ENCODE results near the gene WSB1. TPM values are rescaled to one million over a fixed set of nuclear protein-coding genes. Genes with fewer than 3 reads are reported as not detected.

The WSB1 gene
- total RNA-seq, 1 donor from 2014 or later: 270 TPM

DNA sequence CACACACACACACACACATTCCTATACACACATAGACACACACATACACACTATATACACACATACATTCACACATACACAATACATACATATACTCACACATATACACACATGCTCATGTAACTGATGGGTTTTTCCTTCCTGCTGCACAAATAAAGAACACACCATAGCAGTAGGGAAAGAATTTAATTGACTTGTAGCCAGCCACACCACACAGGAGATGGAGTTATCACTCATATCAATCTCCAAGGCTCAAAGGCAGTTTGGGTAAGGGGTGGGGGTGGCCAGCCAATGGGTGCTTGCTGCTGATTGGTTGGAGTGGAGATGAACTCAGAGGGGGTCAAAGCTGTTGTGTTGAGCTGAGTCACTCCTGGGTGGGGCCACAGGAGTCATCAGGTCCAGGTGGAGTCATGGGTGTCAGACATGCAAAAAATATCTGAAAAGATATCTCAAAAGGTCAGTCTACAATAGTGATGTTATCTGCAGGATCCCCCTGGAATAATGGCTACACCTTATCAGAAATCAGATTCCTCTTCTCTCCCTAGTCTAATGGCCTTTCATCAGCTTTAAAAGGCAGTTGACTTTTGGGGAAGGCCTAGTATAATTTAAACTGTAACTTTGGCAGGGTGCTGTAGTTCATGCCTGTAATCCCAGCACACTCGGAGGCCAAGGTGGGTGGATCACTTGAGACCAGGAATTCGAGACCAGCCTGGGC is 46.1 kb downstream of the WSB1 start:
- Mint-ChIP-seq H3K27ac (peak overlapping the region; percentile 19), H3K27me3 (no peaks in the 10 kb centered on the region), H3K4me1 (ENCODE audit: unreplicated experiment) (peaks cover 15% of the 10 kb centered on the region)

DNA sequence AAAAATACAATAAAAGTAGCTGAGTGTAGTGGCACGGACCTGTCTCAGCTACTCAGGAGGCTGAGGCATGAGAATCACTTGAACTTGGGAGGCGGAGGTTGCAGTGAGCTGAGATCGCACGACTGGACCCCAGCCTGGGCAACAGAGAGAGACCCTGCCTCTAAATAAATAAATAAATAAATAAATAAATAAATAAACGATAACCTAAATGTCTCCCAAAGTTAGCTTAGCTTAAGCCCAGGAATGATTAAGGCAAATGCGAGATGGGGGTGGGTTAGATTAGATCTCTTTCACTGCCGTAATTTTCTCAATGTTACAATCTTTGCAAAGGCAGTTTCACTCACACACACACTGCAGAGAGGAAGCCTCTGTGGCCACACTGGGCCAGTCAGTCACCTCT is 46.7 kb downstream of the WSB1 start:
- TF ChIP-seq, protein P1, sequence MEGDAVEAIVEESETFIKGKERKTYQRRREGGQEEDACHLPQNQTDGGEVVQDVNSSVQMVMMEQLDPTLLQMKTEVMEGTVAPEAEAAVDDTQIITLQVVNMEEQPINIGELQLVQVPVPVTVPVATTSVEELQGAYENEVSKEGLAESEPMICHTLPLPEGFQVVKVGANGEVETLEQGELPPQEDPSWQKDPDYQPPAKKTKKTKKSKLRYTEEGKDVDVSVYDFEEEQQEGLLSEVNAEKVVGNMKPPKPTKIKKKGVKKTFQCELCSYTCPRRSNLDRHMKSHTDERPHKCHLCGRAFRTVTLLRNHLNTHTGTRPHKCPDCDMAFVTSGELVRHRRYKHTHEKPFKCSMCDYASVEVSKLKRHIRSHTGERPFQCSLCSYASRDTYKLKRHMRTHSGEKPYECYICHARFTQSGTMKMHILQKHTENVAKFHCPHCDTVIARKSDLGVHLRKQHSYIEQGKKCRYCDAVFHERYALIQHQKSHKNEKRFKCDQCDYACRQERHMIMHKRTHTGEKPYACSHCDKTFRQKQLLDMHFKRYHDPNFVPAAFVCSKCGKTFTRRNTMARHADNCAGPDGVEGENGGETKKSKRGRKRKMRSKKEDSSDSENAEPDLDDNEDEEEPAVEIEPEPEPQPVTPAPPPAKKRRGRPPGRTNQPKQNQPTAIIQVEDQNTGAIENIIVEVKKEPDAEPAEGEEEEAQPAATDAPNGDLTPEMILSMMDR (conservative IDR thresholded peaks at IDR 0.05): no peak
- H3K4me3 Mint-ChIP-seq: no peak overlapping the region
- no peak for DNase-seq (ENCODE audit: extremely low spot score, unreplicated experiment)
- H3K36me3 Mint-ChIP-seq: peaks cover 4% of the 10 kb centered on the region
- peaks cover 21% of the 10 kb centered on the region for H3K4me1 Mint-ChIP-seq (ENCODE audit: unreplicated experiment)
- peak overlapping the region; percentile 76 for H3K27ac Mint-ChIP-seq
- no peaks in the 10 kb centered on the region for H3K27me3 Mint-ChIP-seq
- no peaks in the 10 kb centered on the region for H3K9me3 Mint-ChIP-seq

More for the DNA sequence above, 46.1 kb downstream of the WSB1 start:
- H3K4me3 Mint-ChIP-seq: no peak overlapping the region
- H3K9me3 Mint-ChIP-seq: no peaks in the 10 kb centered on the region
- peaks cover 4% of the 10 kb centered on the region for H3K36me3 Mint-ChIP-seq
- no peak for DNase-seq (ENCODE audit: extremely low spot score, unreplicated experiment)
- TF ChIP-seq, protein P1 (conservative IDR thresholded peaks at IDR 0.05): no peak

DNA sequence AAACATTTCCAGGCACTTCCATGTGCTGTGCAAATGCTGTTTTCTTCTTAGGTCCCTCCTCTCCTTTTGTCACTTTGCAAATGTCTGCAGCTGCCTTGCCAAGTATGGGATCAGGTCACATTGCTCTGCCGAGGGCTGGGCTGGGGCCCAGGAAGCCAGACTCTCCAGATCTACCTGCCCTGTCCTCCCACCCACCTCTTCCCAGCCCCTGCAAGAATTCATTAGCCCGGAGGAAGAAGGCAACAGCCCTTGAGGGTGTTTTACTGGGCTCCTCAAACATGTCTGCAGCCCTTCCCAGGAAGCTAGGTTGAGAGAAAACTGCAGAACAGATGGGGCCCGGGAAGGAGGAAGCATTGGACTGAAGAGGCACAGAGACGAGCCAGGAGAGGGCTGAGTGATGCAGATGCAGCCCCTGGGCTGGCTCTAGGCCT is 47.1 kb downstream of the WSB1 start:
- TF ChIP-seq, protein P1 (conservative IDR thresholded peaks at IDR 0.05): no peak
- Mint-ChIP-seq H3K4me1 (ENCODE audit: unreplicated experiment) (peaks cover 22% of the 10 kb centered on the region), H3K36me3 (peaks cover 4% of the 10 kb centered on the region), H3K27ac (peak overlapping the region; percentile 76), H3K9me3 (no peaks in the 10 kb centered on the region), H3K4me3 (no peak overlapping the region), H3K27me3 (no peaks in the 10 kb centered on the region)
- DNase-seq (ENCODE audit: extremely low spot score, unreplicated experiment): no peak

DNA sequence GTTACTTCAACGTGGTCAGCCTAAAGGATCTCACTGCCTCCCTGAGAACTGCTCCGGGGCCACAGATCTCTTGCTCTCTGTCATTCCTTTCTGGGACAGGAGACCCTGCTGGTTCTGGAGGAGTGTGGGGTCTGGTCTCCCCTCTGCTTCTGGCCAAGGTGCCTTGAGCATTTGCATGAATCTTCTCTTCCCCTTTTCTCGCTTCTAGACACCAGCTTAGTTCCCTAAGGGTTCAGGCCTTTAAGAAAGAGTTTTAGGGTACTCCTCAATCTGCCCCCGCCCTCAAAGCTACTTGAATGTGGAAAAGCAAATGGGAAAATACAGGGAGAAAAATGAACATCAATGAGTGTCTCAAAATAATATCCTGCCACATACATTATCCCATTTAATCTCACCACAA is 48.1 kb downstream of the WSB1 start:
- DNase-seq (ENCODE audit: extremely low spot score, unreplicated experiment): no peak
- no peak overlapping the region for H3K27ac Mint-ChIP-seq
- TF ChIP-seq, protein P1 (conservative IDR thresholded peaks at IDR 0.05): no peak
- H3K4me1 Mint-ChIP-seq (ENCODE audit: unreplicated experiment): peaks cover 22% of the 10 kb centered on the region
- H3K4me3 Mint-ChIP-seq: no peak overlapping the region
- no peaks in the 10 kb centered on the region for H3K9me3 Mint-ChIP-seq
- no peaks in the 10 kb centered on the region for H3K36me3 Mint-ChIP-seq
- H3K27me3 Mint-ChIP-seq: no peaks in the 10 kb centered on the region

DNA sequence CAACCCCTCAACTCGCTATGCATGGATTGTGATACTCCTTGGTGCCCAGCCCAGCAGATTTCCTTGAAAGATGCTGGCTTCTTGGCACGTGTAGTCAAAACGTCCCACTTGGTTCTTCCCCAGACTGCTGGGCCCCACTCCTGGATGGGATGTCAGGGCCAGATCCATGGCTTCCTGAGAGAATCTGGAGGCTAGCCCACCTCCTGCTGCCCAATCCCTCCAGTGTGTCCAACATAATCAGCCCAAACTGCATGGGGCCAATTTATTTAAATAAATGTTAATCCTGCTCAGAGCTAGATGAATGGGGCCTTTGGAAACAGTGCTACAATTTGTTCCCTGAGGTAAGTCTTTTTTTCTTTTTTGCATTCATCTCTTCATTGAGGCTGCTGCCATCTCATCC is 49.4 kb downstream of the WSB1 start:
- Mint-ChIP-seq H3K27me3 (no peaks in the 10 kb centered on the region), H3K4me1 (ENCODE audit: unreplicated experiment) (peaks cover 24% of the 10 kb centered on the region), H3K27ac (peak overlapping the region; percentile 11), H3K36me3 (no peaks in the 10 kb centered on the region), H3K4me3 (no peak overlapping the region), H3K9me3 (no peaks in the 10 kb centered on the region)
- DNase-seq (ENCODE audit: extremely low spot score, unreplicated experiment): no peak
- TF ChIP-seq, protein P1 (conservative IDR thresholded peaks at IDR 0.05): no peak
